Measurements from ENCODE around the gene DIRAS3.
"Not testable (repeated sequence)": the region's sequence is repeated elsewhere in the genome, so short reads cannot be mapped to it uniquely, and the experiment has no call there.

DNA sequence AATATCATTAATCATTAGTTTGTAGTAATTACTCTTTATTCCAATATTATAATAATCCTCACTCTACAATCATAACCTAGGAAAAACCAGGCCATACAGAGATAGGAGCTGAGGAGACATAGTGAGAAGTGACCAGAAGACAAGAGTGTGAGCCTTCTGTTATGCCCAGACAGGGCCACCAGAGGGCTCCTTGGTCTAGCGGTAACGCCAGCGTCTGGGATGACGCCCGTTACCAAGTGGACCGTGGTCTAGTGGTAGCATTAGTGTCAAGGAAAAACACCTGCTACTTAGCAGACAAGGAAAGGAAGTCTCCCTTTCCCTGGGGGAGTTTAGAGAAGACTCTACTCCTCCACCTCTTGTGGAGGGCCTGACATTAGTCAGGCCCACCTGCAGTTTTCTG lies 7.6 kb upstream of the DIRAS3 start:
- TF ChIP-seq, protein P1, sequence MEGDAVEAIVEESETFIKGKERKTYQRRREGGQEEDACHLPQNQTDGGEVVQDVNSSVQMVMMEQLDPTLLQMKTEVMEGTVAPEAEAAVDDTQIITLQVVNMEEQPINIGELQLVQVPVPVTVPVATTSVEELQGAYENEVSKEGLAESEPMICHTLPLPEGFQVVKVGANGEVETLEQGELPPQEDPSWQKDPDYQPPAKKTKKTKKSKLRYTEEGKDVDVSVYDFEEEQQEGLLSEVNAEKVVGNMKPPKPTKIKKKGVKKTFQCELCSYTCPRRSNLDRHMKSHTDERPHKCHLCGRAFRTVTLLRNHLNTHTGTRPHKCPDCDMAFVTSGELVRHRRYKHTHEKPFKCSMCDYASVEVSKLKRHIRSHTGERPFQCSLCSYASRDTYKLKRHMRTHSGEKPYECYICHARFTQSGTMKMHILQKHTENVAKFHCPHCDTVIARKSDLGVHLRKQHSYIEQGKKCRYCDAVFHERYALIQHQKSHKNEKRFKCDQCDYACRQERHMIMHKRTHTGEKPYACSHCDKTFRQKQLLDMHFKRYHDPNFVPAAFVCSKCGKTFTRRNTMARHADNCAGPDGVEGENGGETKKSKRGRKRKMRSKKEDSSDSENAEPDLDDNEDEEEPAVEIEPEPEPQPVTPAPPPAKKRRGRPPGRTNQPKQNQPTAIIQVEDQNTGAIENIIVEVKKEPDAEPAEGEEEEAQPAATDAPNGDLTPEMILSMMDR (IDR thresholded peaks at IDR 0.05): not testable (repeated sequence)
- TF ChIP-seq POLR2A (IDR thresholded peaks at IDR 0.05): not testable (repeated sequence)

Data from esophagus squamous epithelium (tissue), 4 donors.